GM12878 (cell line): ENCODE data around the gene SLC7A1.

Source experiments
- TF ChIP-seq, protein P1 (sequence below): fragments of 150-350 bp; IDR thresholded peaks from 2 replicates; pipeline ENCODE4 v1.6.1; 2014; ENCODE audit warnings: mild to moderate bottlenecking, low read depth, low read length
- TF ChIP-seq, protein P2 (sequence below): IDR thresholded peaks from 2 replicates; pipeline ENCODE4 v1.6.1; 2012; ENCODE audit warnings: low read depth, low read length, improper control_type of control experiment

DNA sequence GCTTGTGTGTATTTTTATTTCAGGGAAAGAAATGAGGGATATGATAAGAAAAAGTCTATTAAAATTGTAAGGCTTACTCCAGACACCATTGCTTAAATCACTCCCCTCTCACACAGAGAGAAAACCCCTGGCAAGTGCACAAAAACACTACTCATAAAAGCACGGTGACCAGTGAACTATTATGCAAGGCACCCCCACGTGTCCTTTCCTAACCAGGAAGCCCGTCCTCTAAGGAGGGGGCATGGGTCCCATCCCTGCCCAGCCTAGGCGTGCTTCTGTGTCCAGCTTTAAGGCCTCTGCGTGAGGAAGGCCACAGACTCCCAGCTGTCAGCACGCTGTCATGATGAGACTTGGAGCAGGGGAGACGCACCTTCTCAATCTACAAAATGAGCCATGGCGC, 83.5 kb downstream of the SLC7A1 start:
- TF ChIP-seq, protein P1, sequence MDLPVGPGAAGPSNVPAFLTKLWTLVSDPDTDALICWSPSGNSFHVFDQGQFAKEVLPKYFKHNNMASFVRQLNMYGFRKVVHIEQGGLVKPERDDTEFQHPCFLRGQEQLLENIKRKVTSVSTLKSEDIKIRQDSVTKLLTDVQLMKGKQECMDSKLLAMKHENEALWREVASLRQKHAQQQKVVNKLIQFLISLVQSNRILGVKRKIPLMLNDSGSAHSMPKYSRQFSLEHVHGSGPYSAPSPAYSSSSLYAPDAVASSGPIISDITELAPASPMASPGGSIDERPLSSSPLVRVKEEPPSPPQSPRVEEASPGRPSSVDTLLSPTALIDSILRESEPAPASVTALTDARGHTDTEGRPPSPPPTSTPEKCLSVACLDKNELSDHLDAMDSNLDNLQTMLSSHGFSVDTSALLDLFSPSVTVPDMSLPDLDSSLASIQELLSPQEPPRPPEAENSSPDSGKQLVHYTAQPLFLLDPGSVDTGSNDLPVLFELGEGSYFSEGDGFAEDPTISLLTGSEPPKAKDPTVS, result no peak
- TF ChIP-seq, protein P2, sequence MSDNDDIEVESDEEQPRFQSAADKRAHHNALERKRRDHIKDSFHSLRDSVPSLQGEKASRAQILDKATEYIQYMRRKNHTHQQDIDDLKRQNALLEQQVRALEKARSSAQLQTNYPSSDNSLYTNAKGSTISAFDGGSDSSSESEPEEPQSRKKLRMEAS, result no peak
